HepG2 (cell line): ENCODE data around the gene LAIR1. TPM values are rescaled to one million over a fixed set of nuclear protein-coding genes. Genes with fewer than 3 reads are reported as not detected.

Source experiments
- ATAC-seq: fragments of 200-7000 bp; cut with Tn5 transposase; 3 replicates; pipeline ENCODE4 v1.9.1; 2020; ENCODE audit warnings: mild to moderate bottlenecking, moderate library complexity
- BruUV-seq: library from RNA; stranded (reverse); fragments of 400-500 nt; replicated peaks from 2 replicates; lab custom pipeline; 2021; lab: Mats Ljungman, UMichigan
- CTCF ChIA-PET: fragments of 300-600 bp; formaldehyde crosslinking; extraction: SDS; loops from one replicate; lab custom pipeline; 2021; ENCODE audit warnings: low total read pairs, inconsistent platforms, low intra/inter-chr PET ratio; lab: Yijun Ruan, JAX
- POLR2A ChIA-PET: fragments of 350-600 bp; sonication (Branson Sonifier 250); formaldehyde crosslinking; loops from one replicate; lab custom pipeline; 2020; ENCODE audit warnings: antibody characterized with exemption, inconsistent platforms; lab: Yijun Ruan, JAX
- DNase-seq: peaks from one replicate; pipeline ENCODE4 v3.0.0-alpha.2; 2015; ENCODE audit warnings: low spot score
- FAIRE-seq: peaks from 3 replicates; lab custom pipeline; 2011; peaks lifted over from hg19 to GRCh38; lab: Jason Lieb, UNC
- H2AFZ ChIP-seq: one replicate; pipeline ENCODE4 v1.6.1; 2011; ENCODE audit warnings: low read length, inconsistent platforms
- H3K27ac ChIP-seq: fragments of 300-600 bp; 3 replicates; pipeline ENCODE4 v1.8.0; 2011; ENCODE audit warnings: mixed run types, mild to moderate bottlenecking, mixed read lengths, low read length, inconsistent platforms; ENCODE audit not compliant: insufficient read depth; ENCODE audit errors: extremely low read length
- H3K27me3 ChIP-seq, 2 experiments: fragments of 200-600 bp in 1 of 2; 2 replicates in 1 of 2; 3 replicates in 1 of 2; pipeline versions ENCODE4 v1.6.0 to v1.8.0; 2011; ENCODE audit warnings: low read length in 2 of 2, mild to moderate bottlenecking in 2 of 2, moderate library complexity in 2 of 2, inconsistent platforms in 1 of 2; ENCODE audit not compliant: insufficient read depth in 2 of 2, control insufficient read depth in 1 of 2
- H3K36me3 ChIP-seq, 2 experiments: fragments of 200-600 bp in 1 of 2; replicated peaks in 1 of 2; 2 replicates in 1 of 2; 3 replicates in 1 of 2; pipeline versions ENCODE4 v1.5.1 to v1.8.0; 2011; ENCODE audit warnings: low read length in 2 of 2, inconsistent platforms in 1 of 2; ENCODE audit not compliant: insufficient read depth in 2 of 2, control insufficient read depth in 1 of 2
- H3K4me1 ChIP-seq: 2 replicates; pipeline ENCODE4 v1.5.1; 2012; ENCODE audit warnings: low read length, inconsistent platforms; ENCODE audit not compliant: insufficient read depth
- H3K4me2 ChIP-seq: 2 replicates; pipeline ENCODE4 v1.6.0; 2011; ENCODE audit warnings: low read depth, low read length, inconsistent platforms
- H3K4me3 ChIP-seq, 3 experiments: fragments of 200-600 bp in 1 of 3; sonication (generic), shearing (Covaris generic) in 1 of 3; replicated peaks in 1 of 3; 2 replicates each; pipeline ENCODE4 v1.5.1; 2011 to 2016; ENCODE audit warnings: low read length in 3 of 3, inconsistent platforms in 2 of 3, low read depth in 2 of 3, mild to moderate bottlenecking in 2 of 3, control low read depth in 1 of 3, mixed read lengths in 1 of 3; ENCODE audit not compliant: insufficient read depth in 1 of 3
- H3K79me2 ChIP-seq: one replicate; pipeline ENCODE4 v1.6.1; 2011; ENCODE audit warnings: low read length, inconsistent platforms; ENCODE audit not compliant: insufficient read depth
- H3K9ac ChIP-seq: 2 replicates; pipeline ENCODE4 v1.6.0; 2011; ENCODE audit warnings: mild to moderate bottlenecking, low read depth, low read length, inconsistent platforms; ENCODE audit not compliant: insufficient read depth
- H3K9me3 ChIP-seq: 2 replicates; pipeline ENCODE4 v1.5.1; 2012; ENCODE audit warnings: mild to moderate bottlenecking, low read length
- H4K20me1 ChIP-seq: 2 replicates; pipeline ENCODE4 v1.6.0; 2011; ENCODE audit warnings: inconsistent platforms, mild to moderate bottlenecking, low read length, moderate library complexity; ENCODE audit not compliant: insufficient read depth
- CEBPG ChIP-seq: IDR thresholded peaks from 2 replicates; pipeline ENCODE4 v1.6.1; 2016
- ELF3 ChIP-seq: IDR thresholded peaks from 2 replicates; pipeline ENCODE4 v1.6.1; 2016; ENCODE audit warnings: missing genetic modification reagents, missing compliant biosample characterization
- GTF2F1 ChIP-seq: fragments of 150-350 bp; IDR thresholded peaks from 2 replicates; pipeline ENCODE4 v1.6.1; 2014; ENCODE audit warnings: low read length
- NR2F2 ChIP-seq: IDR thresholded peaks from 2 replicates; pipeline ENCODE4 v1.6.1; 2012; ENCODE audit warnings: low read depth, inconsistent platforms, borderline replicate concordance
- RARA ChIP-seq: IDR thresholded peaks from 2 replicates; pipeline ENCODE4 v1.6.1; 2016; ENCODE audit warnings: missing genetic modification reagents, missing compliant biosample characterization
- SRF ChIP-seq: IDR thresholded peaks from 2 replicates; pipeline ENCODE4 v1.6.1; 2011; ENCODE audit warnings: mild to moderate bottlenecking, low read depth, low read length, moderate library complexity
- STAT5B ChIP-seq: sonication (generic); formaldehyde crosslinking; IDR thresholded peaks from 2 replicates; pipeline ENCODE4 v1.4.0; 2020; ENCODE audit warnings: missing genetic modification reagents
- ZBTB38 ChIP-seq: sonication (generic); formaldehyde crosslinking; IDR thresholded peaks from 2 replicates; pipeline ENCODE4 v1.5.1; 2020; ENCODE audit warnings: mild to moderate bottlenecking, missing genetic modification reagents
- ZNF12 ChIP-seq: sonication (generic); formaldehyde crosslinking; IDR thresholded peaks from 2 replicates; pipeline ENCODE4 v1.5.0; 2020; ENCODE audit warnings: missing genetic modification reagents
- ZNF225 ChIP-seq: sonication (generic); formaldehyde crosslinking; IDR thresholded peaks from 2 replicates; pipeline ENCODE4 v1.4.0; 2020; ENCODE audit warnings: mild to moderate bottlenecking, missing genetic modification reagents
- ZNF543 ChIP-seq: sonication (generic); formaldehyde crosslinking; IDR thresholded peaks from 2 replicates; pipeline ENCODE4 v1.4.0; 2020; ENCODE audit warnings: mild to moderate bottlenecking, missing genetic modification reagents
- ZNF75D ChIP-seq: sonication (generic); formaldehyde crosslinking; IDR thresholded peaks from 2 replicates; pipeline ENCODE4 v1.8.1; 2023; ENCODE audit warnings: missing genetic modification reagents, mild to moderate bottlenecking, borderline replicate concordance
- WGBS: methylation state at CpG from one replicate; pipeline ENCODE4 v1.1.6; 2017; ENCODE audit warnings: low lambda C conversion rate; 5-methylcytosine and 5-hydroxymethylcytosine counted together
- in situ Hi-C: cut with HindIII; loops from 2 replicates; pipeline ENCODE4 v1.10.0; 2017; ENCODE audit warnings: low pct_unique_long_range_greater_than_20kb; ENCODE audit not compliant: extremely low pct_ligation_motif_present
- intact Hi-C: fragments of 100-400 bp; cut with micrococcal nuclease; formaldehyde crosslinking; loops from one replicate; pipeline ENCODE4 v1.10.0; 2022; ENCODE audit not compliant: unreplicated experiment
- polyA plus RNA-seq, 8 experiments: library from polyadenylated mRNA; depleted of rRNA in 3 of 8; stranded (reverse) in 7 of 8; unstranded in 1 of 8; fragments of >200 nt; fragmentation: Illumina TruSeq in 4 of 8; extraction: Trizol in 4 of 8; gene quantifications; 2 replicates each; pipeline versions ENCODE4 v1.2.1 to v1.2.3, GENCODE V29; 2011 to 2016; ENCODE audit warnings: low read depth in 4 of 8, missing spikeins in 1 of 8, mixed read lengths in 1 of 8; ENCODE audit not compliant: insufficient read depth in 1 of 8
- total RNA-seq, 5 experiments: library from RNA; depleted of rRNA; stranded (reverse); fragments of >200 nt; fragmentation: Illumina TruSeq; extraction: Trizol; gene quantifications; 2 replicates each; pipeline ENCODE4 v1.2.3, GENCODE V29; 2016; ENCODE audit warnings: low read depth in 1 of 5
- TF ChIP-seq, protein P1 (sequence below): sonication (generic); formaldehyde crosslinking; IDR thresholded peaks from 2 replicates; pipeline ENCODE4 v1.4.0; 2020; ENCODE audit warnings: mild to moderate bottlenecking, missing genetic modification reagents
- TF ChIP-seq, protein P2 (sequence below): sonication (generic); formaldehyde crosslinking; IDR thresholded peaks from 2 replicates; pipeline ENCODE4 v1.5.1; 2020; ENCODE audit warnings: mild to moderate bottlenecking, moderate library complexity, missing genetic modification reagents
- TF ChIP-seq, protein P3 (sequence below): sonication (generic); formaldehyde crosslinking; IDR thresholded peaks from 2 replicates; pipeline ENCODE4 v1.5.1; 2020; ENCODE audit warnings: mild to moderate bottlenecking, missing genetic modification reagents, borderline replicate concordance

The LAIR1 gene
- total and polyA plus RNA-seq, 2 of the 13 experiments (the other 11 are each of a cell fraction or from before 2014, with no cell fraction given) = 0.75 to 1.2 TPM

DNA sequence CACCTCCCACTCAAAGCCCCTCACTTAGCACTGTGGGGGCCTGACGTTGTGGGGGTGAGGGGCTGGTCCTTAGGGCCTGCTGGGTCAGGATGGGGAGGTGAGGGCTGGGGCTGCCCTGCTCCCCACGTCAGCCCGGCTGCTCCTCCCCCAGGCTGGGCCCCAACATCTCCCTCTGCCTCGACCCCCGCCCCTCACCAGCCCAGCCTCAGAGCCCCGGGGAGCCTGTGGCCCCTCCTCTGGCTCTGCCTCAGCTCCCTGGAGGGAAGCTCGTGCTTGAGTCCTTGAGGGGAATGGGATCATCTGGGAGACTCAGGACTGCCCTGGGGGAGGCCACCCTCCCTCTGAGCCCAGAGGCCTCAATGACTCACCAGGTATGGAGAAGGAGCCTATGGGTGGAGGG, 32.6 kb downstream of the LAIR1 start:
- intact Hi-C loops = no loop called here
- POLR2A ChIA-PET = no interaction called here
- WGBS = 0% methylated on average over 1 of the region's 7 CpGs
- H3K27ac ChIP-seq = no peak overlapping the region
- no peaks in the 10 kb centered on the region for H4K20me1 ChIP-seq
- ATAC-seq (no peak), DNase-seq (no peak), FAIRE-seq (no peak)
- H3K4me2 ChIP-seq = no peak overlapping the region
- H3K4me1 ChIP-seq = no peaks in the 10 kb centered on the region
- no peak overlapping the region for H2AFZ ChIP-seq
- no peak overlapping the region for H3K9ac ChIP-seq
- in situ Hi-C loops = no loop called here
- H3K79me2 ChIP-seq = no peaks in the 10 kb centered on the region
- no peak overlapping the region for H3K4me3 ChIP-seq
- CTCF ChIA-PET = no interaction called here
- peaks cover 0 to 21% of the 10 kb centered on the region in 2 experiments; a peak in 2 of 5 replicates for H3K27me3 ChIP-seq
- H3K9me3 ChIP-seq = no peaks in the 10 kb centered on the region
- no peak for TF ChIP-seq ZNF12 (CRISPR knock-in tag)
- no peak for TF ChIP-seq NR2F2
- no peak for TF ChIP-seq STAT5B (CRISPR knock-in tag)
- no peak for TF ChIP-seq ZNF225 (CRISPR knock-in tag)
- TF ChIP-seq SRF = no peak
- TF ChIP-seq, protein P1, sequence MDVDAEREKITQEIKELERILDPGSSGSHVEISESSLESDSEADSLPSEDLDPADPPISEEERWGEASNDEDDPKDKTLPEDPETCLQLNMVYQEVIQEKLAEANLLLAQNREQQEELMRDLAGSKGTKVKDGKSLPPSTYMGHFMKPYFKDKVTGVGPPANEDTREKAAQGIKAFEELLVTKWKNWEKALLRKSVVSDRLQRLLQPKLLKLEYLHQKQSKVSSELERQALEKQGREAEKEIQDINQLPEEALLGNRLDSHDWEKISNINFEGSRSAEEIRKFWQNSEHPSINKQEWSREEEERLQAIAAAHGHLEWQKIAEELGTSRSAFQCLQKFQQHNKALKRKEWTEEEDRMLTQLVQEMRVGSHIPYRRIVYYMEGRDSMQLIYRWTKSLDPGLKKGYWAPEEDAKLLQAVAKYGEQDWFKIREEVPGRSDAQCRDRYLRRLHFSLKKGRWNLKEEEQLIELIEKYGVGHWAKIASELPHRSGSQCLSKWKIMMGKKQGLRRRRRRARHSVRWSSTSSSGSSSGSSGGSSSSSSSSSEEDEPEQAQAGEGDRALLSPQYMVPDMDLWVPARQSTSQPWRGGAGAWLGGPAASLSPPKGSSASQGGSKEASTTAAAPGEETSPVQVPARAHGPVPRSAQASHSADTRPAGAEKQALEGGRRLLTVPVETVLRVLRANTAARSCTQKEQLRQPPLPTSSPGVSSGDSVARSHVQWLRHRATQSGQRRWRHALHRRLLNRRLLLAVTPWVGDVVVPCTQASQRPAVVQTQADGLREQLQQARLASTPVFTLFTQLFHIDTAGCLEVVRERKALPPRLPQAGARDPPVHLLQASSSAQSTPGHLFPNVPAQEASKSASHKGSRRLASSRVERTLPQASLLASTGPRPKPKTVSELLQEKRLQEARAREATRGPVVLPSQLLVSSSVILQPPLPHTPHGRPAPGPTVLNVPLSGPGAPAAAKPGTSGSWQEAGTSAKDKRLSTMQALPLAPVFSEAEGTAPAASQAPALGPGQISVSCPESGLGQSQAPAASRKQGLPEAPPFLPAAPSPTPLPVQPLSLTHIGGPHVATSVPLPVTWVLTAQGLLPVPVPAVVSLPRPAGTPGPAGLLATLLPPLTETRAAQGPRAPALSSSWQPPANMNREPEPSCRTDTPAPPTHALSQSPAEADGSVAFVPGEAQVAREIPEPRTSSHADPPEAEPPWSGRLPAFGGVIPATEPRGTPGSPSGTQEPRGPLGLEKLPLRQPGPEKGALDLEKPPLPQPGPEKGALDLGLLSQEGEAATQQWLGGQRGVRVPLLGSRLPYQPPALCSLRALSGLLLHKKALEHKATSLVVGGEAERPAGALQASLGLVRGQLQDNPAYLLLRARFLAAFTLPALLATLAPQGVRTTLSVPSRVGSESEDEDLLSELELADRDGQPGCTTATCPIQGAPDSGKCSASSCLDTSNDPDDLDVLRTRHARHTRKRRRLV (CRISPR knock-in tag) = no peak
- TF ChIP-seq ZNF543 (CRISPR knock-in tag) = no peak
- TF ChIP-seq, protein P2, sequence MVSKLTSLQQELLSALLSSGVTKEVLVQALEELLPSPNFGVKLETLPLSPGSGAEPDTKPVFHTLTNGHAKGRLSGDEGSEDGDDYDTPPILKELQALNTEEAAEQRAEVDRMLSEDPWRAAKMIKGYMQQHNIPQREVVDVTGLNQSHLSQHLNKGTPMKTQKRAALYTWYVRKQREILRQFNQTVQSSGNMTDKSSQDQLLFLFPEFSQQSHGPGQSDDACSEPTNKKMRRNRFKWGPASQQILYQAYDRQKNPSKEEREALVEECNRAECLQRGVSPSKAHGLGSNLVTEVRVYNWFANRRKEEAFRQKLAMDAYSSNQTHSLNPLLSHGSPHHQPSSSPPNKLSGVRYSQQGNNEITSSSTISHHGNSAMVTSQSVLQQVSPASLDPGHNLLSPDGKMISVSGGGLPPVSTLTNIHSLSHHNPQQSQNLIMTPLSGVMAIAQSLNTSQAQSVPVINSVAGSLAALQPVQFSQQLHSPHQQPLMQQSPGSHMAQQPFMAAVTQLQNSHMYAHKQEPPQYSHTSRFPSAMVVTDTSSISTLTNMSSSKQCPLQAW (CRISPR knock-in tag) = no peak
- TF ChIP-seq, protein P3, sequence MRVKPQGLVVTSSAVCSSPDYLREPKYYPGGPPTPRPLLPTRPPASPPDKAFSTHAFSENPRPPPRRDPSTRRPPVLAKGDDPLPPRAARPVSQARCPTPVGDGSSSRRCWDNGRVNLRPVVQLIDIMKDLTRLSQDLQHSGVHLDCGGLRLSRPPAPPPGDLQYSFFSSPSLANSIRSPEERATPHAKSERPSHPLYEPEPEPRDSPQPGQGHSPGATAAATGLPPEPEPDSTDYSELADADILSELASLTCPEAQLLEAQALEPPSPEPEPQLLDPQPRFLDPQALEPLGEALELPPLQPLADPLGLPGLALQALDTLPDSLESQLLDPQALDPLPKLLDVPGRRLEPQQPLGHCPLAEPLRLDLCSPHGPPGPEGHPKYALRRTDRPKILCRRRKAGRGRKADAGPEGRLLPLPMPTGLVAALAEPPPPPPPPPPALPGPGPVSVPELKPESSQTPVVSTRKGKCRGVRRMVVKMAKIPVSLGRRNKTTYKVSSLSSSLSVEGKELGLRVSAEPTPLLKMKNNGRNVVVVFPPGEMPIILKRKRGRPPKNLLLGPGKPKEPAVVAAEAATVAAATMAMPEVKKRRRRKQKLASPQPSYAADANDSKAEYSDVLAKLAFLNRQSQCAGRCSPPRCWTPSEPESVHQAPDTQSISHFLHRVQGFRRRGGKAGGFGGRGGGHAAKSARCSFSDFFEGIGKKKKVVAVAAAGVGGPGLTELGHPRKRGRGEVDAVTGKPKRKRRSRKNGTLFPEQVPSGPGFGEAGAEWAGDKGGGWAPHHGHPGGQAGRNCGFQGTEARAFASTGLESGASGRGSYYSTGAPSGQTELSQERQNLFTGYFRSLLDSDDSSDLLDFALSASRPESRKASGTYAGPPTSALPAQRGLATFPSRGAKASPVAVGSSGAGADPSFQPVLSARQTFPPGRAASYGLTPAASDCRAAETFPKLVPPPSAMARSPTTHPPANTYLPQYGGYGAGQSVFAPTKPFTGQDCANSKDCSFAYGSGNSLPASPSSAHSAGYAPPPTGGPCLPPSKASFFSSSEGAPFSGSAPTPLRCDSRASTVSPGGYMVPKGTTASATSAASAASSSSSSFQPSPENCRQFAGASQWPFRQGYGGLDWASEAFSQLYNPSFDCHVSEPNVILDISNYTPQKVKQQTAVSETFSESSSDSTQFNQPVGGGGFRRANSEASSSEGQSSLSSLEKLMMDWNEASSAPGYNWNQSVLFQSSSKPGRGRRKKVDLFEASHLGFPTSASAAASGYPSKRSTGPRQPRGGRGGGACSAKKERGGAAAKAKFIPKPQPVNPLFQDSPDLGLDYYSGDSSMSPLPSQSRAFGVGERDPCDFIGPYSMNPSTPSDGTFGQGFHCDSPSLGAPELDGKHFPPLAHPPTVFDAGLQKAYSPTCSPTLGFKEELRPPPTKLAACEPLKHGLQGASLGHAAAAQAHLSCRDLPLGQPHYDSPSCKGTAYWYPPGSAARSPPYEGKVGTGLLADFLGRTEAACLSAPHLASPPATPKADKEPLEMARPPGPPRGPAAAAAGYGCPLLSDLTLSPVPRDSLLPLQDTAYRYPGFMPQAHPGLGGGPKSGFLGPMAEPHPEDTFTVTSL = no peak
- no peak for TF ChIP-seq GTF2F1
- no peak for TF ChIP-seq ELF3 (CRISPR knock-in tag)
- no peak for TF ChIP-seq CEBPG (CRISPR knock-in tag)
- no peak for TF ChIP-seq RARA (CRISPR knock-in tag)
- TF ChIP-seq ZNF75D (CRISPR knock-in tag) = no peak
- no peak for TF ChIP-seq ZBTB38 (CRISPR knock-in tag)
- H3K36me3 ChIP-seq = no peaks in the 10 kb centered on the region
- BruUV-seq = no TSS peak
